Tibial nerve (tissue), 4 donors: ENCODE results near the gene CEACAM19.
"Not testable (repeated sequence)": the region's sequence is repeated elsewhere in the genome, so short reads cannot be mapped to it uniquely, and the experiment has no call there.

Experiments used
- EP300 ChIP-seq, 2 donors: sonication (generic); formaldehyde crosslinking; IDR thresholded peaks; one replicate each; pipeline ENCODE4 v1.6.1; 2017; ENCODE audit warnings: antibody characterized with exemption in 2 of 2, mild to moderate bottlenecking in 1 of 2
- POLR2A ChIP-seq, 2 donors: fragments of 450-650 bp; IDR thresholded peaks; one replicate each; pipeline ENCODE4 v1.6.1; 2017; ENCODE audit warnings: antibody characterized with exemption in 2 of 2, mild to moderate bottlenecking in 2 of 2, moderate library complexity in 2 of 2
- TF ChIP-seq, protein P1 (sequence below), 5 experiments: fragments of 200-600 bp in 3 of 5; fragments of 450-650 bp in 2 of 5; sonication (generic) in 3 of 5; IDR thresholded peaks; one replicate each; pipeline ENCODE4 v1.5.1; 2016 to 2019; ENCODE audit warnings: antibody characterized with exemption in 5 of 5, mild to moderate bottlenecking in 3 of 5, moderate library complexity in 2 of 5

- TF ChIP-seq POLR2A, EP300 (IDR thresholded peaks at IDR 0.05): not testable (repeated sequence)
- TF ChIP-seq, protein P1, sequence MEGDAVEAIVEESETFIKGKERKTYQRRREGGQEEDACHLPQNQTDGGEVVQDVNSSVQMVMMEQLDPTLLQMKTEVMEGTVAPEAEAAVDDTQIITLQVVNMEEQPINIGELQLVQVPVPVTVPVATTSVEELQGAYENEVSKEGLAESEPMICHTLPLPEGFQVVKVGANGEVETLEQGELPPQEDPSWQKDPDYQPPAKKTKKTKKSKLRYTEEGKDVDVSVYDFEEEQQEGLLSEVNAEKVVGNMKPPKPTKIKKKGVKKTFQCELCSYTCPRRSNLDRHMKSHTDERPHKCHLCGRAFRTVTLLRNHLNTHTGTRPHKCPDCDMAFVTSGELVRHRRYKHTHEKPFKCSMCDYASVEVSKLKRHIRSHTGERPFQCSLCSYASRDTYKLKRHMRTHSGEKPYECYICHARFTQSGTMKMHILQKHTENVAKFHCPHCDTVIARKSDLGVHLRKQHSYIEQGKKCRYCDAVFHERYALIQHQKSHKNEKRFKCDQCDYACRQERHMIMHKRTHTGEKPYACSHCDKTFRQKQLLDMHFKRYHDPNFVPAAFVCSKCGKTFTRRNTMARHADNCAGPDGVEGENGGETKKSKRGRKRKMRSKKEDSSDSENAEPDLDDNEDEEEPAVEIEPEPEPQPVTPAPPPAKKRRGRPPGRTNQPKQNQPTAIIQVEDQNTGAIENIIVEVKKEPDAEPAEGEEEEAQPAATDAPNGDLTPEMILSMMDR (IDR thresholded peaks at IDR 0.05), result not testable (repeated sequence)
Observed at GRCh38 chr19:44721369-44721768, 50.1 kb downstream of the CEACAM19 start.
